22Rv1 (cell line): ENCODE measurements around the gene C16orf96.
"Not testable (repeated sequence)": the region's sequence is repeated elsewhere in the genome, so short reads cannot be mapped to it uniquely, and the experiment has no call there.

Experiments used
- H3K27ac ChIP-seq: fragments of 450-650 bp; 2 replicates; pipeline ENCODE4 v1.5.1; 2017
- ZFX ChIP-seq: fragments of 450-650 bp; IDR thresholded peaks from 2 replicates; pipeline ENCODE4 v1.6.1; 2017; ENCODE audit warnings: antibody characterized with exemption, borderline replicate concordance
- TF ChIP-seq, protein P1 (sequence below): fragments of 450-650 bp; IDR thresholded peaks from 2 replicates; pipeline ENCODE4 v1.5.1; 2017; ENCODE audit warnings: mild to moderate bottlenecking

The C16orf96 gene

DNA sequence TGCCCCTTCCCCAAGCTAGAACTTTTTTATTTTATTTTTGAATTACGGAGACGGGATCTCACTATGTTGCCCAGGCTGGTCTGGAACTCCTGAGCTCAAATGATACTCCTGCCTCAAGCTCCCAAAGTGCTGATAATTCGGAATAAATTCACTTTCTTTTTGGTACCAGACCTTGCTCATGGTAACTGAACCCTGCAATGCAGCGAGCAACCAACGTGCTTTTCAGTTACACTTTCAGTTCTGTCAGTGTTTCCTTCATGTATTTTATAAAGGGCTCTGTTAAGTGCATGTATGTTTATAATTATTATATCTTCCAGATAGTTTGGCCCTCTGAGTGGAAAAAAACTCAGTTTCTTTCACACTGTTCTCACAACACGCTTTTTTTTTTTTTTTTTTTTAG lies 13.9 kb downstream of the C16orf96 start:
- H3K27ac ChIP-seq, result no peak overlapping the region
- no peak for TF ChIP-seq ZFX
- TF ChIP-seq, protein P1, sequence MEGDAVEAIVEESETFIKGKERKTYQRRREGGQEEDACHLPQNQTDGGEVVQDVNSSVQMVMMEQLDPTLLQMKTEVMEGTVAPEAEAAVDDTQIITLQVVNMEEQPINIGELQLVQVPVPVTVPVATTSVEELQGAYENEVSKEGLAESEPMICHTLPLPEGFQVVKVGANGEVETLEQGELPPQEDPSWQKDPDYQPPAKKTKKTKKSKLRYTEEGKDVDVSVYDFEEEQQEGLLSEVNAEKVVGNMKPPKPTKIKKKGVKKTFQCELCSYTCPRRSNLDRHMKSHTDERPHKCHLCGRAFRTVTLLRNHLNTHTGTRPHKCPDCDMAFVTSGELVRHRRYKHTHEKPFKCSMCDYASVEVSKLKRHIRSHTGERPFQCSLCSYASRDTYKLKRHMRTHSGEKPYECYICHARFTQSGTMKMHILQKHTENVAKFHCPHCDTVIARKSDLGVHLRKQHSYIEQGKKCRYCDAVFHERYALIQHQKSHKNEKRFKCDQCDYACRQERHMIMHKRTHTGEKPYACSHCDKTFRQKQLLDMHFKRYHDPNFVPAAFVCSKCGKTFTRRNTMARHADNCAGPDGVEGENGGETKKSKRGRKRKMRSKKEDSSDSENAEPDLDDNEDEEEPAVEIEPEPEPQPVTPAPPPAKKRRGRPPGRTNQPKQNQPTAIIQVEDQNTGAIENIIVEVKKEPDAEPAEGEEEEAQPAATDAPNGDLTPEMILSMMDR, result no peak

DNA sequence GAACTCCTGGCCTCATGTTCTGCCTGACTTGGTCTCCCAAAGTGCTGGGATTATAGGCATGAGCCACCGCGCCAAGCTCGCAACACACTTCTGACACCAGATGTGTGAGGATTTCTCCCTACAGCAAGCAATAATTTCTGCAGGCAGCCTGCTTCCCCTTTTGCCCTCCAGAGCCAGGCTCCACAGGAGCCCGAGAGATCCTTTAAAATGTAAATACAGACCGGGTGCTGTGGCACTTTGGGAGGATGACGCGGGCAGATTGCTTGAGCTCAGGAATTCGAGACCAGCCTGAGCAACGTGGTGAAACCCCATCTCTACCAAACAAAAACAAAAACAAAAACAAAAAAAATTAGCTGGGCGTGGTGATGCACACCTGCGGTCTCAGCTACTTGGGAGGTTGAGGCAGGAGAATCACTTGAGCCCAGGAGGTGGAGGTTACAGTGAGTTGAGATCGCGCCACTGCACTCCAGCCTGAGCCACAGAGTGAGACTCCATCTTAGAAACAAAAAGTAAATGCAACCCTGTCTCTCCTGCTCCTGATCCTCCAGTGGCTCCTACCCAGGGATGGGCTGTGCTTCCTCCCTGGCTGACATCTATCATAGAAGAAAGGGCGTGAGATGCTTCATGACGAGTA lies 14.7 kb downstream of the C16orf96 start:
- TF ChIP-seq, protein P1, result no peak
- no peak for TF ChIP-seq ZFX
- H3K27ac ChIP-seq, result no peak overlapping the region

DNA sequence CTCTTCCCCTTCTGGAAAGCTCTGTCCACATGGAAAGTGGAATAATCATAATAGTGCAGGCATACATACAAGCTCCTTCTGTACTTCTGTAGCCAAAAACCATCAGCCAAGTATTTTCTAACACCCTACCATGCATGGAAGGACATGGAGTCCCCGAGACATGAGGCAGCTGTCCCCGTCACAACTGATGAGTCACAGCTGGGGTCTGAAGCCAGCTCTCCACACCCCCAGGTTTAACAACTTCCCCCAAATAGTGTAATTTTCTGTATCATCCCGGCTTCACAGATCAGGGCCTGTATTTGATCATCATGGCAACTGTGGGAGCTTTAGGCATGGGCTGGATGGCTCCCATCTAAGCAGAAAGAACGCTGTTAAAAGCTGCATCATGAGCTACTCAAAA lies 16.6 kb downstream of the C16orf96 start:
- TF ChIP-seq, protein P1, result no peak
- TF ChIP-seq ZFX, result no peak
- H3K27ac ChIP-seq, result no peak overlapping the region

DNA sequence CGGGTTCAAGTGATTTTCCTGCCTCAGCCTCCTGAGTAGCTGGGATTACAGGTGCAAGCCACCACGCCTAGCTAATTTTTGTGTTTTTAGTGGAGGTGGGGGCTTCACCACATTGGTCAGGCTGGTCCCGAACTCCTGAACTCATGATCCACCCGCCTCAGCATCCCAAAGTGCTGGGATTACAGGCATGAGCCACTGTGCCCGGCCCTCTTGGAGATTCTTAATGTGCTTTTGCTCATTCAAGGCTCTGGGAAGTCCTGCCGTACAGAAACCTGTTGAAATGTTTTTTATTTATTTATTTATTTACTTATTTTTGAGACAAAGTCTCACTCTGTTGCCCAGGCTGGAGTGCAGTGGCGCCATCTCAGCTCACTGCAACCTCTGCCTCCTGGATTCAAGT lies 17.8 kb downstream of the C16orf96 start:
- not testable (repeated sequence) for H3K27ac ChIP-seq

DNA sequence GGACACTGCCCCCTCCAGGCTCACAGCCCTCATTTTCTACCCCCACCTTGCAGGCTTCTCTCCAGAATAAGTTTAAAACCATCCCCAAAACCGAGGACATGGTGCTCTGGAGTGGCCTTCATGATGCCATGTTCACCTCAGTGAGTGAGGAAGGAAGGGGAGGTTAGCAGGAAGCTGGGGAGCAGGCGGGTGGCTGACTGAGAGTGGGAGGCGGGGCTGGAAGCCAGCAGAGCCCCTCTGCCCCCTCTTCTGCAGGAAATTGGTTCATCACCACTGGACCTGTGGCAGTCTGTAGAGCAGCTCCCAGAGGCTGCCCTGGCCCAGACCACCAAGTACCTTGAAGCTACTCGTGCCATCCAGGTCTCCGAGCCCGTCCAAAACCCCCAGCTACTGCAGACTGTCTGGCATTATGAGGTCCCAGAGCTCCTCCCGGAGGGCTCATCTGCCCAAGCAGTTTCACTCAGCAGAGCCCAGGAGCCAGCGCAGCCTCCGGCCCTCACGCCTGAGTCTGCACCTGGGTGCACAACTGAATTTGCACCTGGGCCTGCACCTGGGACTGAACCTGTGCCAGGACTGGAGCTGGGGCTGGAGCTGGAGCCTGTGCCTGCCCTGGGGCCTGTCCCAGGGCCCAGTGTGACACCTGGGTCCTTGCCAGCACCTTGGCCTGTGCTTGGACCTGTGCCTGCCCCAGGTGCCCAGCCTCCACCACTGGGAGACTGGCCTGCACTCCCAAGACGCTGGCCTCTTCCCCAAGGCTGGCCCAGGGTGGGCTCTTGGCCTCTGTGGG lies 19.0 kb downstream of the C16orf96 start:
- no peak overlapping the region for H3K27ac ChIP-seq
- TF ChIP-seq, protein P1, result no peak
- TF ChIP-seq ZFX, result no peak

DNA sequence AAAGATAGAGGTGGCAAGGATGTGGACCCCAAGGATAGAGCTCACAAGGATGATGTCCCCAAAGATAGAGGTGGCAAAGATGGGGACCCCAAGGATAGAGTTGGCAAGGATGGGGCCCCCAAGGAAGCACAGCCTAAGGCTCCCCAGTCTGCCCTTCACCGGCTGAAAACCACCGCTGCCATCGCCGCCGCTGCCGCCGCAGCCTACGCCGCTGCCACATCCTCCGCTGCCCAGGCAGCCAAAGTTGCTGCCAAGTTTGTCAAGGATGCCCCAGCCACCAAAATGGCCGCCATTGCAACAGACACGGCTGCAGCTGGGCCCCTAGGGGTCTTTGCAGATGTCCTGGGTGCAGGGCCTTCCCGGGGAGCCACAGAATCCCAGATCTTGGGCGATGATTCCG lies 19.9 kb downstream of the C16orf96 start:
- no peak overlapping the region for H3K27ac ChIP-seq
- TF ChIP-seq, protein P1, result no peak
- TF ChIP-seq ZFX, result no peak

DNA sequence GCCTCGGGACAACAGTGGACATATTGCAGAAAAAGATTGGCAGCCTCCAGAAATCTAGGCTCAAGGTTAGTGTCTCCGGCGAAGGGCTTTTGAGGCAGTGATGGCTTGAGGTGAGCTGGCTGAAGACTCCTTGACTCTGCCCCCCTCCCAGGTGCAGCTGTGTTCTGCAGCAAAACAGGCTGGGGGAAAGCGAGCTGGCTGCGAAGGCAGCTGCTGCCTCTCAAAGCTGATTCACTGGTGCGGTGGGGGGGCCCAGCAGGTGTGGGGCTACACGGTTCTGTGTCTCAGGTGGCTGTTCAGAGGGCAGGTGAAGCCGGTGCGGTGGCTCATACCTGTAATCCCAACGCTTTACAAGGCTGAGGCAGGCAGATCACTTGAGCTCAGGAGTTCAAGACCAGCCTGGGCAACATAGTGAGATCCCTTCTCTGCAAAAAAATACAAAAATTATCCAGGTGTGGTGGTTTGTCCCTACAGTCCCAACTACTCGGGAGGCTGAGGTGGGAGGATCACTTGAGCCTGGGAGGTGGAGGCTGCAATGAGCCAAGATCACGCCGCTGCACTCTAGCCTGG lies 22.9 kb downstream of the C16orf96 start:
- H3K27ac ChIP-seq, result no peak overlapping the region
- no peak for TF ChIP-seq ZFX
- TF ChIP-seq, protein P1, result no peak
